GM12865 (cell line): ENCODE measurements around the gene EPHA4.

Source experiments
- DNase-seq: peaks from one replicate; pipeline ENCODE4 v3.0.0; 2010; ENCODE audit warnings: low read depth
- H3K4me3 ChIP-seq: 2 replicates; pipeline ENCODE4 v1.5.1; 2011; ENCODE audit warnings: mild to moderate bottlenecking, low read depth, low read length, control low read depth
- TF ChIP-seq, protein P1 (sequence below): IDR thresholded peaks from 2 replicates; pipeline ENCODE4 v1.5.1; 2011; ENCODE audit warnings: low read length, control low read depth, low read depth, inconsistent platforms; ENCODE audit not compliant: insufficient read depth; ENCODE audit errors: missing control alignments

The EPHA4 gene

DNA sequence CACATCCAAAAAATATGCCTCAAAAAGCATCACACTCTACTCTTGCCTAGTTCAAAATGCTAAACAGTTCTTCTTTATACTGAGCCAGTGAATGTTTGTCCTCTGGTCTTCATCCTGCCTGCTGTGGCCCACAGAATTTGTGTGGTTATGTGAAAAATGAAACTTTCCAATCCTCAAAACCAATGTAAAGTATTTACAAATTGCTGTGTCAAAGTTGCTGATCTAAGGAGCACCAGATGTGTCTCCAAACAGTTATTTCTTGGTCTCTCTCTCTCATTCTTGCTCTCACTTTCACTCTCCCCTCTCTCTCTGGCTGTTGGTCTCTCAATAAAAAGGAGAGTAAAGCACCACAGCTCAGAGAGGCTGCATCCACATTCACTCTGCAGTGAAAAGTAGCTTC is 23.0 kb downstream of the EPHA4 start:
- peak; percentile 9 for DNase-seq
- H3K4me3 ChIP-seq, result no peak overlapping the region
- TF ChIP-seq, protein P1, sequence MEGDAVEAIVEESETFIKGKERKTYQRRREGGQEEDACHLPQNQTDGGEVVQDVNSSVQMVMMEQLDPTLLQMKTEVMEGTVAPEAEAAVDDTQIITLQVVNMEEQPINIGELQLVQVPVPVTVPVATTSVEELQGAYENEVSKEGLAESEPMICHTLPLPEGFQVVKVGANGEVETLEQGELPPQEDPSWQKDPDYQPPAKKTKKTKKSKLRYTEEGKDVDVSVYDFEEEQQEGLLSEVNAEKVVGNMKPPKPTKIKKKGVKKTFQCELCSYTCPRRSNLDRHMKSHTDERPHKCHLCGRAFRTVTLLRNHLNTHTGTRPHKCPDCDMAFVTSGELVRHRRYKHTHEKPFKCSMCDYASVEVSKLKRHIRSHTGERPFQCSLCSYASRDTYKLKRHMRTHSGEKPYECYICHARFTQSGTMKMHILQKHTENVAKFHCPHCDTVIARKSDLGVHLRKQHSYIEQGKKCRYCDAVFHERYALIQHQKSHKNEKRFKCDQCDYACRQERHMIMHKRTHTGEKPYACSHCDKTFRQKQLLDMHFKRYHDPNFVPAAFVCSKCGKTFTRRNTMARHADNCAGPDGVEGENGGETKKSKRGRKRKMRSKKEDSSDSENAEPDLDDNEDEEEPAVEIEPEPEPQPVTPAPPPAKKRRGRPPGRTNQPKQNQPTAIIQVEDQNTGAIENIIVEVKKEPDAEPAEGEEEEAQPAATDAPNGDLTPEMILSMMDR, result no peak

DNA sequence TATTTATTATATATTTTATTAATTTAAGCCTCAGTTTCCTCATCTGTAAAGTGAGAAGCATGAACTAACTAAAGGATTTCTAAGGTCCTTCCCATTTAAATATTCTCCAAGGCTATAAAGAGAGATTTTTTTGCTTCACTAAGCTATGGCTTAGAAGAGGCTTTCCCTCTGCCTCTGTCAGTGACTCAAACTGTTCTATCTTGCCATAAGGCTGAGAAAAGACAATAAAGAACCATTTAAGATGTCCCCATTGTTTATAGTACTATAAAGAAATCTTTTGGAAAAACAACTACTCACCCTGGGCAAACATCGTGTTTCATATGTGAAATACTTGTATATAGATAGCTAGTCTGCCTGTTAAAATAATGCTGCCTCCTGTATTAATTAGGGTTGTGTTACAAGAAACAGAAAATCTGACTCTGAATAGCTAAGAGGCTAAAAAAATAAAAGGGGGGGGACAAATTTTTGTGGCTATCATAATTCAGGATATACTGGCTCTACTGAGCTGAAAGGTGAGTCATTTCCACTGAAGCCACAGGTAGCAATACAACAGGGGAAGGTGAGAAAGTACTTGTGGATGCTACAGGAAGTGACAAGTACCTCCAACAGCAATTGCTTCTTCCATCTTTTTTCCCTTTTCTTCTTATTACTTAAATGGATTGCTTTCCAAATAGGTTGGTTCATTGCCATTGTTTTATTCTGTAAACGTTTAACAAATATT is 25.4 kb downstream of the EPHA4 start:
- TF ChIP-seq, protein P1, result no peak
- no peak for DNase-seq
- H3K4me3 ChIP-seq, result no peak overlapping the region

DNA sequence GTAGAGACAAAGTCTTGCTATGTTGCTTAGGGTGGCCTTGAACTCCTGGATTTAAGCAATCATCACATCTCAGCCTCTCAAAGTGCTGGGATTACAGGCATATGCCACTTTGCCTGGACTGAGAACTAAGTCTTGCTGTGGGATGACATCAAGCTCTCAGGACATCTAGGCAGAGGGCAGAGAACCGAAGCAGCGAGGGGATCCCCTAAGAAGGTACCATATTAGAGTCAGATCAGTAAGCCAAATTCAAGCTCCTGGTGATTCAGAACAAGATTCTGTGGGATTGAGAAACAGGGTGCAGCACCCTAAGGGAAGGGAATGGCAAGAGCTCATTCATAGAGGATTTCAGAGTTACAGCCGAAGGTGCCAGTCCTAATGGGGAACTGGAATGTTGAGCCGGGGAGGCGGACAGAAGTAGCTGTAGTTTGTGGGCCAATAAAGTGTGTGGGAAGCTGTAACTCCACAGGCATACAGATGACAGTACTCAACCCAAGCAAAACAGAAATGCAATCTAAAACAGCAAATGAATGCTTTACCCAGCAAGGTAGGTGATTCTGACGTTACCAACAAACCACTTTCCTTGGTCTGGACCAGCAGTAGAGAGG is 30.9 kb downstream of the EPHA4 start:
- H3K4me3 ChIP-seq, result no peak overlapping the region
- TF ChIP-seq, protein P1, result no peak

DNA sequence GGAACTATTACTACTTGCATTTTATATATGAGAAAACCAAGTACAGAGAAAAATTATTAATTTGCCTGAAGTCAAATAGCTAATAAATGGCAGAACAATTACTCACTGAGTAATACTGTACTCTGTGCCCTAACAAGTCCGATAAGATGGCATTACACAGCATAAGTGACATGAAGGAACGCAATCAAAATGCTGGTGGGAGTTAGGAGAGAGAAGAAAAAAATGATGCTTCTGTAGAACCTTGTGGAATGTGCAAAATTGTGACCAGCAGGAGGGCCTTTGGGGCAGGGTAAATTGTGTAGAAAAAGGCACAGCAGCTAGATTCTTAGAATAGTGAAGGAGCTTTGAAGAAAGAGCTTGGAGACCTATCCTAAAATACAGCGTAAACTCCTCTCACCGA is 32.9 kb downstream of the EPHA4 start:
- H3K4me3 ChIP-seq, result no peak overlapping the region
- TF ChIP-seq, protein P1, result no peak

More for the DNA sequence above, 30.9 kb downstream of the EPHA4 start:
- DNase-seq, result no peak

DNA sequence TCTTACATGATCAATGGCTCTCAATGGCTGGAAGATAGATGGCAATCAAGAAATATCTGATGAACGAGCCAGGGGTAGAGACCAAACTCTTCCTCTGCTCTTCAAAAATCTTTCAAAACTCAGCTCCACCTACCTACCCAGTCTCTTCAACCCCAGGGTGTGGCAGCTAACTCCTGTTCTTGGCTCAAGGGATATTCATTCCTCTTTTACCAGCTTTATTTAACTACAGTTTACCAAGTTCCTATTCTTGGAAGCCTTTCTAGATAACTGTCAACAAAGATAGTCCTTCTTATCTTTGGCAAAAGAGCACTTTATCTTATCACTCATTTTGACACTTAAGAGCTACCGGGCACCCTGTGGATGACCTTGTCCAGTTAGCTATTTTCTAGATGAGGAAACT is 36.3 kb downstream of the EPHA4 start:
- H3K4me3 ChIP-seq, result no peak overlapping the region
- no peak for DNase-seq
- TF ChIP-seq, protein P1, result no peak

More for the DNA sequence above, 32.9 kb downstream of the EPHA4 start:
- DNase-seq, result no peak

DNA sequence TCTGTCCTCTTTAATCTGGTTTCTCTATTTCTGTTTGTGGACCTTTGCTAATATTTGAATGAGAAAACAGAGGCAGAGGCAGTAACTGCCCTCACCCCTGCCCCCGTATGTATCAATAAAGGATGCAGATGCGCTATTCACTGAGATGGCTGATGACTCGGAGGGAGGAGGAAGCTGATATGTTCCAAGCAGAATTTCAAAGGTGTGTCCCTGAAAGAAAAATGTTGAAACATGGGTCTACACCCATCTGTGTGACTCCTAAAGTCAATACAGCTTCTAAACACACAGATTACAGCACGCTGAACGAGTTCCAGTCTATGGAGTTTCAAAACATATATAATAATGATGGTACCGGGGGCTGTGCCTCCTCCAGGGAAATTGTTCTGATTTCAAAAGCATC is 38.8 kb downstream of the EPHA4 start:
- TF ChIP-seq, protein P1, result no peak
- no peak for DNase-seq
- no peak overlapping the region for H3K4me3 ChIP-seq
